GM18526 (cell line): ENCODE measurements around the gene ZBTB37.

ENCODE experiments used
- POLR2A ChIP-seq: IDR thresholded peaks from 3 replicates; pipeline ENCODE4 v1.6.1; 2011; ENCODE audit not compliant: insufficient read length; ENCODE audit errors: extremely low read depth

ZBTB37 gene, protein sequence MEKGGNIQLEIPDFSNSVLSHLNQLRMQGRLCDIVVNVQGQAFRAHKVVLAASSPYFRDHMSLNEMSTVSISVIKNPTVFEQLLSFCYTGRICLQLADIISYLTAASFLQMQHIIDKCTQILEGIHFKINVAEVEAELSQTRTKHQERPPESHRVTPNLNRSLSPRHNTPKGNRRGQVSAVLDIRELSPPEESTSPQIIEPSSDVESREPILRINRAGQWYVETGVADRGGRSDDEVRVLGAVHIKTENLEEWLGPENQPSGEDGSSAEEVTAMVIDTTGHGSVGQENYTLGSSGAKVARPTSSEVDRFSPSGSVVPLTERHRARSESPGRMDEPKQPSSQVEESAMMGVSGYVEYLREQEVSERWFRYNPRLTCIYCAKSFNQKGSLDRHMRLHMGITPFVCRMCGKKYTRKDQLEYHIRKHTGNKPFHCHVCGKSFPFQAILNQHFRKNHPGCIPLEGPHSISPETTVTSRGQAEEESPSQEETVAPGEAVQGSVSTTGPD

DNA sequence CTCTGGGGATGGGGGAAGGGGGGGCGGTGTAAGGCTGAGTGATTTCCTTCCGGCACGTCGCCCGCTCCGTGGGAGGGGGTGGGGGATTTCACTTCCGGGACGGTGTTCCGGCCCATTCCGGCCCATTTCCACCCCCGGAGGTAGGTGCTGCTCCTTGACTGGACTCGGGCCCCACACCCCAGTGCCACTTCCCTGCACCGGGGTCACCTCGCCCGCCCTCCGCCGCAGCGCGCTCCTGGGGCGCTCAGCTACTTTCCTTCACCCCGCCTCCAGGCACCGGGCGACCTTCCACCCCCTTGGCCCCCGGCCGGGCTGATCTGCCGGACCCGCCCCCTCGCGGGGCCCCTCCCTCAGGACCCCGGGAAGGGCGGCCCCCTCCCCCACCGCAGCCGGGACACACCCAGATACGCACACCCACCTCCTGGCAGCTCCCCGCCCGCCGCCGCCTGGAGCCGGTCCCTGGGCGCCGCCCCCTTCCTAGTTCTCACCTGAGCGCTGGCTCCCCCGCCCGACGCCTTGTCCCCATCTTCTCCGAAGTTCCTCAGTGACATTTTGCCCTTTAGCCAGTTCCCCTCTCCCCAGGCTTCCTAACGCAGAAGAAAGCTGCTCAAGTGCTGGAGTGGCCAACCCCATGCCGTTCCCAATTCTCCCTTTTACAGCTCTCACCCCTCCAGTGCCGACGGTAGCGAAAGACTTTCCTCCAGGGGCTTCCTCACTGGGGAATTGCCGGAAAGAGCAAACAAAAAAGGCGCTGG, at the start of gene ZBTB37:
Gene ZBTB37 (plus strand): TSS at position 115 of the 755 bp plus-strand sequence. CDS start 1,846 bp downstream, outside the sequence.
- TF ChIP-seq POLR2A, result no peak

DNA sequence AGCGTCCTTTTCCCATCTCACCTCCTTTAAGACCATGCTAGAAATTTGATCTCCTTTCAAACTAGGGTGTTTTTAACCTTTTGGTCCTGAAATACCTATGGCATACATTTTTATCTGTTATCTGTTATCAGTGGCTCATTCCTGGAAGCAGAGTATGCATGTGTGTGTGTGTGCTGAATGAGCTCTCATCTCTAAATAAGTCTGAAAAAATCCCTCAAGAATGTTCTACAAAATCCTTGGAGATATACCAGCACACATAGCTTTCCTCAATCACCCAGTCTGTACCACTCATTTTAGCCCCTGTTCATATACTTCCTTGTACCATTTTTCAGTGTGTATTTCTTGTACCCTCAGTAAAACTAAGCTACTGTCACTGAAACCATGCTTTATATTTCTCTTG, 49.7 kb upstream of the ZBTB37 start:
- no peak for TF ChIP-seq POLR2A

DNA sequence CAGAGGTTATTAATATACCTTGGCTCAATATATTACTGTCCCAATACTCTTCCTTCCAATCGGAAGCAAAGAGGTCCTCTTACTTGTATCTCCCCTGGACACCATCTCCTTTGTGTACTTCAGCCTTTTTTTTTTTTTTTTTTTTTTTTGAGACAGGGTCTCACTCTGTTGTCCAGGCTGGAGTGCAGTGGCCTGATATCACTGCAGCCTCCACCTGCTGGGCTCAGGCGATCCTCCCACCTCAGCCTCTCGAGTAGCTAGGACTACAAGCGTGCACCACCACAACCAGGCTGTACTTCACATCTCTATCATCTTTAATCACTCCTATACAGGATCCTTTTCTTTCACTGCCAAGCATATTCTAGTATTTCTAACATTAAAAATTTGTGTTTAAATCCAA, 46.5 kb upstream of the ZBTB37 start:
- TF ChIP-seq POLR2A, result no peak

DNA sequence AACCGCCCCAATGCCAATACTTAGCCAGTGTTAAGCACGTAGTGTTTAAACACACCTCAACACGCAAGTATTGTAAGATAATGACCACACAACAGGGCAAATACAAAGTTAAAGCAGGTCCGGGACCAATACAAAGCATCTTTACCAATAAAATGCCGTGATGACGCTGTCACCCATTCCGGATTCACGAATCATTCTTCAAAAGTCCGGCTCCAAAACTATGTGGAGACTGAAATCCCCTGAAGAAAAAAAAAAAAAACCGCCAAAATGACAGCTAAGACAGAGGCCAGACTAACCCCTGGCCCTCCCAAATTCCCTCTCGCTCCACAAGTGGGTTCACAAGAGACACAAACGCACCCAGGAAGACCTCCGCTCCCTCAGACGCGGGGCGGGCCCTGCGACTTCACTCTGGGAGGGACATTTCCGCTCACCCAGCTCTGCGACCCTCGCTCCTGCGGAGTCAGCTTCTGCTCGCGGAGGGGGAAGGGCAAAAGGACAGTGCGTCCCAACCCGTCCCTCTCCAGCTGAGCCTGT, 44.3 kb upstream of the ZBTB37 start:
- no peak for TF ChIP-seq POLR2A

DNA sequence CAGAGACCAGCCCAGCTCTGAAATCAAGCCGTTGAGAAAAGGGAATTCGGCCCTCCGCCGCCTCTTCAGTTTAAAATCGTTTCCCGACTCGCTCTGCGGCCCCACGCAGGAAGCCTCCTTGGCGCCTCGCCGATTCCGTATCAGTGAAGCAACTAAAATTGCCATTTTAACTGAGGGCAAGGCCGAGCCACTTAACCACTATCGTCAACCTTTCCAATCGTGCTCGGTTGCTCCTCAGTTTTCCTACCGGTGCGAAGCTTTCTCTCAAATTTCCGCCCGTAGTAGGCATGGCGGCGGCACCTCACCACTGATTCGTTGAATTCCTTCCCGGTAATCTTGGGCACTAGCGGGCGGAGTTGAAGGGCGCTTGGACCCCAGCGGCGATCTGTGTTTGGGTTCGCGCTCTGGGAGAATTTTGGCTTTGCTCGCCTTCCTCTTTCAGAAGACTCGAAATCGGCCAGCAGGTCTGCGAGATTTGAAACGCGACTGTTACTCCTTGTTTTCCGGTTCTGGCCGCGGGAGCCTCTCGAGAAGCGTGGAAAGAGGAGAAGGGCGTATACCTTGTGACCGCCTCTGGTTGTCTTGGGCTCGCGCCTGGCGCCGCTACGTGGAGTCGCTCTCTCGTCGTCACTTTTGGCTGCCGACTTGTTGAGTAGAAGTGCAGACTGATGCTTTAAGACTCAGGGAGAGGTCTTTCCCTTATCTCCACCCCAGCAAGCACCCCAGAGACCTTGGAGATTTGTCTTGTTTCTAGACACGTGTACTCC, 43.7 kb upstream of the ZBTB37 start, which contains the start of the genes CENPL and DARS2:
Gene CENPL (minus strand): TSS at position 569 of the 767 bp plus-strand sequence. CDS start 13,584 bp downstream, outside the sequence.
Gene DARS2 (plus strand): TSS at position 359 of the 767 bp plus-strand sequence. CDS start 557 bp downstream, outside the sequence.
- peak; percentile 55 for TF ChIP-seq POLR2A

DNA sequence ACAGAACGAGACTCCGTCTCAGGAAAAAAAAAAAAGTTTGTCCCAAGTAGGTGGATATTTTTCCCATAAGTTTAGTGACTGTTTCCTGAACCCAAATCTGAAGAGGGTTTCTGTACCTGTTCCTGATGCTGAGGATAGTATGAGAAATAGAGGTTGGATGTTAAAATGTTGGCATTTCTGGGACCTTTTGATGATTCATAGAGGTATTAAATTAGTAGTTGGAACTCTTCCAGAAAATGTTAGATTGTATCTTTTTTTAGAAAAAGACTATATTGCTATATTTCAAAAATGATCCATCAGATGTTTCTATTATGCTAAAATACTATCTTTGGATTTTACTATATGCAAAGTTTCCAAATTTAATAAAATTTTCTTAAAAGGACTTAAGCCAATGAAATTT, 40.6 kb upstream of the ZBTB37 start:
- no peak for TF ChIP-seq POLR2A

DNA sequence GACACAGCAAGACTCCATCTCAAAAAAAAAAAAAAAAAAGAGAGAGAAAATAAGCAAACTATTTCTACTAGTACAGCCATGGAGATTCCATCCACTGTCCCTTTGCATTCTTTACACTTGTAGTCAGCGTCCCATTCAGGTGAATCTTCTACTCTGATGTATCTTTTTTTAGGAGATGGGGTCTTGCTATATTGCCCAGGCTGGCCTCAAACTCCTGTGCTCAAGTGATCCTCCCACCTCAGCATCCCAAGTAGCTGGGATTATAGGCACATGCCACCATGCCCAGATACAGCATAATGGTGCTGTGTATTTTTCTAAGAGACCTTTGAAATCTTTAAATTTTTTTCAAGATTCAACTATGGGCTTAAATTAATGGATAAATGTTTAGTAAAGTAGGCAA, 35.4 kb upstream of the ZBTB37 start:
- TF ChIP-seq POLR2A, result no peak

DNA sequence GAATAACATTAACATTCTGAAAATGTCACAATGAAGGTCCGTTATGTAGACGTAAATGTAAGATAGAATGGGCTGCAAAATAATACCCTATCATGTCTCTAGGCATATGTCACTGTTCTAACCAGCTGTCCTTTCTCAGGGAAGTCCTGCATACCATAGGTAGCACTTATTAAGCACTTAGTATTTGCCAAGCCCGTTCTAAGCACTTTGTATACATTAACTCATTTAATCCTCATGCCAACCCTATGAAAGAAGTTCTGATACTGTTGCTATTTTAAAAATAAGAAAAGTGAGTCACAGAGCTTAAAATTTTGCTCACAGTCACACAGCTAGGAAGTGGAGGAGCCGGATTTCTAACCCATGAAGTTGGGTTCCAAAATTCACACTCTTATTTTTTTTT, 16.1 kb upstream of the ZBTB37 start:
- no peak for TF ChIP-seq POLR2A

DNA sequence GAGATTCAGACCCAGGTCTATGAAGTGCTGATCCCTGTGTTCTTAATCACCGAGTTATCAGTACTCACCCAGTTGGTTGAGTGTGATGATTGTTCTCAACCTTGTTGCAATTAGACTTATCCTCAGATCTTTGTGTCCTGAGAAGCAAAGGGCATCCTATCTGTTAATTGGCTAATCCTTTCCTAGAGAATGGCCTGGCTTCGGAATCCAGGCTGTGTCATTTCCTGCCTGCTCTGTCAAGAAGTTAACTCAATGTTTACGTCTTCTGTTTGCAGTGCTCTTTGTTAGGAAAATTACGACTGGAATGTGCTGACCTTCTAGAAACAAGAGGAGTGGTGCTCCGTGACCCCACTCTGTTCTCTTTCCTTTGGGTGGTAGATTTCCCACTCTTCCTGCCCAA, 15.1 kb upstream of the ZBTB37 start:
- TF ChIP-seq POLR2A, result no peak

DNA sequence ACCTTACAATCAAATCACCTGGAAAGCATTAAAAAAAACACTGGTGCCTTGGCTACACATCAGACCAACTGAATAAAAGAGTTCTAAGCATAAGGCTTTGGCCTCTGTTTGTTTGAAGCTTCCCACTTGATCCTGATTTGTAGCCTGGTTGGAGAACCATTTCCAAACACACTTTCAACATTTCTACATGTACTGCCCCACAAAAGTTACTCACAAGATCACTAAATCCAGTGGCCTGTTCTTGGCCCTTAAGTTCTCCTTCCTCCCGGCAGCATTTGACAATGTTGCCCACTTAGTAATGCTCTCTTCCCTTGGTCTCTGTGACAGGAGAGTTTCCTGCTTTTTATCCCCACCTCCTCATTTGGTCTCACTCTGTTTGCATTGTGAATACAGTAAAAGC, 12.2 kb upstream of the ZBTB37 start:
- TF ChIP-seq POLR2A, result no peak

DNA sequence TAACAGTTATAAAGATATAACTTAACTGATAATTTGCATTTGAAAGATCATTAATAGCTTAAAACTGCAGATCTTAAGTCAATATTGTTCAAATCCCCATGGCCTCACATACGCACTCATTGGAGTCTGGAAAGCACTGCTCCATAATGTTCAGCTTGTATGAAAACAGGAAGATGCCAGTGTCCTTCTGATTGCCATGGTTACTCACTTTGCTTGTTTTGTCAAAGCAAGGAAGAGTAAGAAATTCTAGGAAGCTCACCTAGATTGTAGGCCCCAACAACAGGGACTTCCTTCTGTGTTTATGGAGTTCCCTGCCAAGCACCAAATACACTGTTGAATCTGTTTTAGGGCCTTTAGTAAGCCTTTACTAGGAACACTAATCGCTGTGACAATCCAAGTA, 11.3 kb upstream of the ZBTB37 start:
- no peak for TF ChIP-seq POLR2A

DNA sequence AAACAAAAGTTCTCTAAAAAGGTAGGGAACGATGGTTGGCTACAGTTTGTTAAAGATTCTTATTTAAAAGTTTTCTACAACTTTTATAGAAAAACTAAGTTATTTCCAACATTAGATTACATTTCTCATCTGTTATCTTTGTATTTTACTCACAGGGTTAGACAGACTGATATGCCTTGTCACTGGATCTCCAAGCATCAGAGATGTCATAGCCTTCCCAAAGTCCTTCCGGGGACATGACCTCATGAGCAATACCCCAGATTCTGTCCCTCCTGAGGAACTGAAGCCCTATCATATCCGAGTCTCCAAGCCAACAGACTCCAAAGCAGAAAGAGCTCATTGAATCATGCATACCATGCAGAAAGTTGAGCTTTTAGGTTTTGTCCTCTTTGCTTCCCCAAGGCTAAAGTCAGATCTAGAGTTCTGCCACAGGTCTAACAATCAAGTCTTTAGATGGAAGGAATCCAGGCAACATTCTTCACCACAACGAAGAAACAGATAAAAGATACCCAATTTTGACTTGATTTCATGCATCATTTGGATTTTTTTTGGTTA, 10.7 kb upstream of the ZBTB37 start:
- TF ChIP-seq POLR2A, result no peak

DNA sequence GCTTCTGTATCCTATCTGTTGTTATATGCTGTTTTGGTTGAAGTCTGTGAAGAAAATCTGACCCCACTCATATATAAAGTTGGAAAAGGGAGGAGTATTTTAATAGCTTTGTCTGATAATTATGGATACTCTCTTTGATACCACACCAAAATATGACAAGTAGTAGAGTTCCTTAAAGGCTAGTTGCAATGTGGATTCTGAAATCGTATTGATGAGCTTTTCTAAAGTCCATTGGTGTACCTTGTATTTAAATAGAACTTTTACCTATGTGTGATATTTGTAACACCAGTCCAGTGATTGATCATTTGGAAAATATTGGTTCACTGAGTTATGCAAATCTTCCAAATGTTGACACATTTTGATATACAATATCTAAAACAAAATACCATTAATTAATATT, 8.1 kb upstream of the ZBTB37 start:
- TF ChIP-seq POLR2A, result no peak

DNA sequence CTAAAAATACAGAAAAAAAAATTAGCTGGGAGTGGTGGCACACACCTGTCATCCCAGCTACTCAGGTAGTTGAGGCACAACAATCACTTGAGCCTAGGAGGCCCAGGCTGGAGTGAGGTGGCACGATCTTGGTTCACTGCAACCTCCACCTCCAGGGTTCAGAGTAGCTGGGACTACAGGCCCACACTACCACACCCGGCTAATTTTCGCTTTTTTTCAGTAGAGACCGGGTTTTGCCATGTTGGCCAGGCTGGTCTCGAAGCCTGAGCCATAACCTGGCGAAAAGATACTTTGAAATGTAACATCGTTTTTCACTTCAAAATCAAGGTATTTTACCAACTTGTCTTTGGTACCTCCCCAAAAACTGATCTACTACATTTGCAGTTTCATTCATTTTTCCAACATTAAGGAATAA, 6.4 kb upstream of the ZBTB37 start:
- TF ChIP-seq POLR2A, result peak; percentile 45
